ENCODE measurements around the gene MED16. TPM values are rescaled to one million over a fixed set of nuclear protein-coding genes. Genes with fewer than 3 reads are reported as not detected.
A peak's percentile ranks its signal among the peaks of the same experiment; 100 is the strongest.

Gene MED16
- total RNA-seq, 1 experiment from 2014 or later, result 69.1 TPM

GRCh38 chr19:883661-884211 is 9.3 kb downstream of the MED16 start:
- Histone ChIP-seq H3K36me3 (ENCODE audit: control insufficient read depth, insufficient read depth, low read length) (0 out of 2 replicates have a peak, but pooled peaks cover 1% of the 10 kb centered on the region), H3K9me3 (no peaks in the 10 kb centered on the region), H3K4me1 (peaks cover 14% of the 10 kb centered on the region), H3K4me3 (ENCODE audit: low read depth, low read length) (no peak overlapping the region), H3K27me3 (replicated peaks; ENCODE audit: control insufficient read depth, insufficient read depth, low read length) (no peaks in the 10 kb centered on the region)
- POLR2A ChIA-PET, result no interaction called here
- no peaks in the 10 kb centered on the region for H3K4me1 Mint-ChIP-seq (ENCODE audit: low read depth, unreplicated experiment)
- peak overlapping the region; percentile 57 for H3K27ac Mint-ChIP-seq (ENCODE audit: unreplicated experiment)
- CTCF ChIA-PET, result no interaction called here
- TF ChIP-seq, protein P1, sequence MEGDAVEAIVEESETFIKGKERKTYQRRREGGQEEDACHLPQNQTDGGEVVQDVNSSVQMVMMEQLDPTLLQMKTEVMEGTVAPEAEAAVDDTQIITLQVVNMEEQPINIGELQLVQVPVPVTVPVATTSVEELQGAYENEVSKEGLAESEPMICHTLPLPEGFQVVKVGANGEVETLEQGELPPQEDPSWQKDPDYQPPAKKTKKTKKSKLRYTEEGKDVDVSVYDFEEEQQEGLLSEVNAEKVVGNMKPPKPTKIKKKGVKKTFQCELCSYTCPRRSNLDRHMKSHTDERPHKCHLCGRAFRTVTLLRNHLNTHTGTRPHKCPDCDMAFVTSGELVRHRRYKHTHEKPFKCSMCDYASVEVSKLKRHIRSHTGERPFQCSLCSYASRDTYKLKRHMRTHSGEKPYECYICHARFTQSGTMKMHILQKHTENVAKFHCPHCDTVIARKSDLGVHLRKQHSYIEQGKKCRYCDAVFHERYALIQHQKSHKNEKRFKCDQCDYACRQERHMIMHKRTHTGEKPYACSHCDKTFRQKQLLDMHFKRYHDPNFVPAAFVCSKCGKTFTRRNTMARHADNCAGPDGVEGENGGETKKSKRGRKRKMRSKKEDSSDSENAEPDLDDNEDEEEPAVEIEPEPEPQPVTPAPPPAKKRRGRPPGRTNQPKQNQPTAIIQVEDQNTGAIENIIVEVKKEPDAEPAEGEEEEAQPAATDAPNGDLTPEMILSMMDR (IDR thresholded peaks at IDR 0.05; ENCODE audit: insufficient read depth in 1 of 2, low read depth in 1 of 2, low read length in 1 of 2, severe bottlenecking in 1 of 2, unreplicated experiment in 1 of 2), result peak in 1 of 2 experiments; percentile 4
- peak; percentile 82 to 90 for DNase-seq
- peaks cover 55% of the 10 kb centered on the region for H3K36me3 Mint-ChIP-seq (ENCODE audit: insufficient read depth, unreplicated experiment)
- no peaks in the 10 kb centered on the region for H3K9me3 Mint-ChIP-seq (ENCODE audit: unreplicated experiment)
- peak overlapping the region; percentile 22 for H3K4me3 Mint-ChIP-seq (ENCODE audit: unreplicated experiment)
- no TSS peak for BruUV-seq (replicated peaks)
- intact Hi-C loops (cut with micrococcal nuclease; ENCODE audit: unreplicated experiment), result no loop called here
- H3K27me3 Mint-ChIP-seq (ENCODE audit: insufficient read depth, unreplicated experiment), result no peaks in the 10 kb centered on the region

DNA sequence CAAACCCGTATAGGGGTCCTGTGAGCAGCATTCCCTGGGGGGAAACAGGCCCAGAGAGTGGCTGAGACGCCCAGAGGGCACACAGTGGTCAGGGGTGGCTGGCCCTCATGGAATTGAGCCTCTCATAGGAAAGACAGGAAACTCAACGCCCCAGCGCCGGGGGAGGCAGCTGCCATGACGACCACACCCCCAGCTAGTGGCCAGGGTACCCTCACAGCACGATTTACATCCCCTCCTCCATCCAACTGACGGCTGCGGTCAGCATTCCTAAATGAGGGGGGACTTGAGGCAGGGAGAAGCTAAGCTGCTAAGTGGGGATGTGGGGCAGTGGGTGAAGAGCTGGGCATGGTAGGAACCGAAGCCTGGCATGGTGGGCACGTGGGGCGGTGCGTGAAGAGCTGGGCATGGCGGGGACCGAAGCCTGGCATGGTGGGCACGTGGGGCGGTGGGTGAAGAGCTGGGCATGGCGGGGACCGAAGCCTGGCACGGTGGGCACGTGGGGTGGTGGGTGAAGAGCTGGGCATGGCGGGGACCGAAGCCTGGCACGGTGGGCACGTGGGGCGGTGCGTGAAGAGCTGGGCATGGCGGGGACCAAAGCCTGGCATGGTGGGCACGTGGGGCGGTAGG is 10.0 kb downstream of the MED16 start:
- CTCF ChIA-PET, result no interaction called here
- no TSS peak for BruUV-seq (replicated peaks)
- intact Hi-C loops (cut with micrococcal nuclease; ENCODE audit: unreplicated experiment), result no loop called here
- TF ChIP-seq, protein P1 (IDR thresholded peaks at IDR 0.05; ENCODE audit: insufficient read depth in 1 of 2, low read depth in 1 of 2, low read length in 1 of 2, severe bottlenecking in 1 of 2, unreplicated experiment in 1 of 2), result no peak
- H3K27ac Mint-ChIP-seq (ENCODE audit: unreplicated experiment), result peak overlapping the region; percentile 57
- H3K4me3 Mint-ChIP-seq (ENCODE audit: unreplicated experiment), result no peak overlapping the region
- no peak for DNase-seq
- H3K4me1 Mint-ChIP-seq (ENCODE audit: low read depth, unreplicated experiment), result no peaks in the 10 kb centered on the region
- H3K4me1 ChIP-seq, result peaks cover 14% of the 10 kb centered on the region
- peaks cover 55% of the 10 kb centered on the region for H3K36me3 Mint-ChIP-seq (ENCODE audit: insufficient read depth, unreplicated experiment)
- H3K27me3 Mint-ChIP-seq (ENCODE audit: insufficient read depth, unreplicated experiment), result no peaks in the 10 kb centered on the region
- no peaks in the 10 kb centered on the region for H3K9me3 ChIP-seq
- H3K9me3 Mint-ChIP-seq (ENCODE audit: unreplicated experiment), result no peaks in the 10 kb centered on the region
- no peaks in the 10 kb centered on the region for H3K27me3 ChIP-seq (replicated peaks; ENCODE audit: control insufficient read depth, insufficient read depth, low read length)
- POLR2A ChIA-PET, result no interaction called here
- H3K36me3 ChIP-seq (ENCODE audit: control insufficient read depth, insufficient read depth, low read length), result 0 out of 2 replicates have a peak, but pooled peaks cover 1% of the 10 kb centered on the region
- no peak overlapping the region for H3K4me3 ChIP-seq (ENCODE audit: low read depth, low read length)

- no peaks in the 10 kb centered on the region for H3K27me3 ChIP-seq (replicated peaks; ENCODE audit: control insufficient read depth, insufficient read depth, low read length)
- Mint-ChIP-seq H3K27ac (ENCODE audit: unreplicated experiment) (no peak overlapping the region), H3K27me3 (ENCODE audit: insufficient read depth, unreplicated experiment) (no peaks in the 10 kb centered on the region), H3K4me3 (ENCODE audit: unreplicated experiment) (no peak overlapping the region), H3K9me3 (ENCODE audit: unreplicated experiment) (no peaks in the 10 kb centered on the region), H3K4me1 (ENCODE audit: low read depth, unreplicated experiment) (no peaks in the 10 kb centered on the region), H3K36me3 (ENCODE audit: insufficient read depth, unreplicated experiment) (peaks cover 45% of the 10 kb centered on the region)
- TF ChIP-seq, protein P1 (IDR thresholded peaks at IDR 0.05; ENCODE audit: insufficient read depth in 1 of 2, low read depth in 1 of 2, low read length in 1 of 2, severe bottlenecking in 1 of 2, unreplicated experiment in 1 of 2), result no peak
- 0 out of 2 replicates have a peak, but pooled peaks cover 1% of the 10 kb centered on the region for H3K36me3 ChIP-seq (ENCODE audit: control insufficient read depth, insufficient read depth, low read length)
- ChIA-PET CTCF (interaction anchor here (0.7 kb wide), 1 partner anchor 135 kb away, joined by 3 read pairs; no protein-coding TSS in a partner anchor), POLR2A (no interaction called here)
- no peak overlapping the region for H3K4me3 ChIP-seq (ENCODE audit: low read depth, low read length)
- peaks cover 14% of the 10 kb centered on the region for H3K4me1 ChIP-seq
- no peak for DNase-seq
- BruUV-seq (replicated peaks), result no TSS peak
- H3K9me3 ChIP-seq, result no peaks in the 10 kb centered on the region
- intact Hi-C loops (cut with micrococcal nuclease; ENCODE audit: unreplicated experiment), result no loop called here
Measured at GRCh38 chr19:881385-882071, 11.5 kb downstream of the MED16 start.
